Astrocyte (in vitro differentiated cells and primary cell): ENCODE data around the gene PITPNB. TPM values are rescaled to one million over a fixed set of nuclear protein-coding genes. Genes with fewer than 3 reads are reported as not detected.

Experiments used
- DNase-seq: peaks from one replicate; pipeline ENCODE4 v3.0.0-alpha.2; 2010; ENCODE audit warnings: low read depth
- FAIRE-seq: peaks from 2 replicates; lab custom pipeline; 2011; peaks lifted over from hg19 to GRCh38; lab: Jason Lieb, UNC
- H2AFZ ChIP-seq: 2 replicates; pipeline ENCODE4 v1.6.0; 2012; ENCODE audit warnings: low read depth, low read length, inconsistent platforms
- H3K27ac ChIP-seq: 2 replicates; pipeline ENCODE4 v1.5.1; 2011; ENCODE audit warnings: low read depth, low read length, inconsistent platforms
- H3K27me3 ChIP-seq: 2 replicates; pipeline ENCODE4 v1.6.0; 2011; ENCODE audit warnings: low read length, inconsistent platforms; ENCODE audit not compliant: insufficient read depth
- H3K36me3 ChIP-seq: 2 replicates; pipeline ENCODE4 v1.5.1; 2011; ENCODE audit warnings: low read length, inconsistent platforms; ENCODE audit not compliant: insufficient read depth
- H3K4me1 ChIP-seq: 2 replicates; pipeline ENCODE4 v1.5.1; 2011; ENCODE audit warnings: low read length, inconsistent platforms; ENCODE audit not compliant: insufficient read depth
- H3K4me2 ChIP-seq: 2 replicates; pipeline ENCODE4 v1.6.0; 2012; ENCODE audit warnings: low read length, inconsistent platforms
- H3K4me3 ChIP-seq: 2 replicates; pipeline ENCODE4 v1.5.1; 2011; ENCODE audit warnings: low read depth, mild to moderate bottlenecking, low read length, inconsistent platforms; ENCODE audit not compliant: insufficient read depth
- H3K79me2 ChIP-seq: 2 replicates; pipeline ENCODE4 v1.6.0; 2012; ENCODE audit warnings: mild to moderate bottlenecking, low read length, inconsistent platforms; ENCODE audit not compliant: insufficient read depth
- H3K9ac ChIP-seq: 2 replicates; pipeline ENCODE4 v1.6.0; 2012; ENCODE audit warnings: mild to moderate bottlenecking, low read length, inconsistent platforms
- H3K9me3 ChIP-seq: 2 replicates; pipeline ENCODE4 v1.5.1; 2012; ENCODE audit warnings: low read depth, mild to moderate bottlenecking, low read length, inconsistent platforms; ENCODE audit not compliant: insufficient read depth
- H4K20me1 ChIP-seq: 2 replicates; pipeline ENCODE4 v1.6.0; 2012; ENCODE audit warnings: low read length, inconsistent platforms; ENCODE audit not compliant: insufficient read depth
- H3K27ac Mint-ChIP-seq: one replicate; pipeline ENCODE4 v1.8.0; 2021; ENCODE audit warnings: mild to moderate bottlenecking, mixed read lengths; ENCODE audit not compliant: unreplicated experiment
- H3K27me3 Mint-ChIP-seq: one replicate; pipeline ENCODE4 v1.8.0; 2021; ENCODE audit warnings: low read depth, mixed read lengths; ENCODE audit not compliant: unreplicated experiment
- H3K36me3 Mint-ChIP-seq: one replicate; pipeline ENCODE4 v1.8.0; 2021; ENCODE audit warnings: low read depth, mixed read lengths; ENCODE audit not compliant: unreplicated experiment
- H3K4me1 Mint-ChIP-seq: one replicate; pipeline ENCODE4 v1.8.0; 2021; ENCODE audit warnings: low read depth, mixed read lengths; ENCODE audit not compliant: unreplicated experiment
- H3K4me3 Mint-ChIP-seq: one replicate; pipeline ENCODE4 v1.8.0; 2021; ENCODE audit warnings: mild to moderate bottlenecking, moderate library complexity, mixed read lengths; ENCODE audit not compliant: unreplicated experiment
- H3K9me3 Mint-ChIP-seq: one replicate; pipeline ENCODE4 v1.8.0; 2021; ENCODE audit warnings: mild to moderate bottlenecking, mixed read lengths; ENCODE audit not compliant: unreplicated experiment
- EZH2 ChIP-seq: IDR thresholded peaks from 2 replicates; pipeline ENCODE4 v1.6.1; 2012; ENCODE audit warnings: mild to moderate bottlenecking, low read length, inconsistent platforms; ENCODE audit not compliant: insufficient read depth
- total RNA-seq: library from RNA; stranded (reverse); gene quantifications from 2 replicates; pipeline ENCODE4 v1.2.1, GENCODE V29; 2021
- TF ChIP-seq, protein P1 (sequence below): IDR thresholded peaks from 2 replicates; pipeline ENCODE4 v1.5.1; 2011; ENCODE audit warnings: low read depth, mild to moderate bottlenecking, inconsistent platforms, low read length, moderate library complexity; ENCODE audit not compliant: insufficient read depth

Gene PITPNB
- total RNA-seq, 1 donor from 2014 or later: 90.6 TPM

DNA sequence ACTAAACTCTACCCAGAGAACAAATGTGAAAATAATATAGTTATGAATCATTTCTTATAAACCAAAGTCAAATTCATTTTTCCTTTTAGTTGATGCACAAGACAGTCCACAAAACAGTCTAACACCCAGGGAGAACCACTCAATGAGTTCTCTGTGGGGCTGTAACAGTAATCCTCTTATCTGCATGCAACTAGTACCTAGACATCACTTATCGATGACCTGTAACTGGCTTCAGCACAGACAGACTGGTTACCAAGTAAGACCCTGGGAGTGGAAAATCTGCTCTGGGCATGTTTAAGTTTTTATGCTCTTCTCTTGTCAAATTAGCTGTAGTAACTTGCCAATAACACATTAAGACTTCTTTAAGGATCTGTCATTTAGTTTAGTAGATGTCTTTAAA lies 46.6 kb downstream of the PITPNB start:
- H3K27ac ChIP-seq: no peak overlapping the region
- peaks cover 7% of the 10 kb centered on the region for H3K4me1 ChIP-seq
- H2AFZ ChIP-seq: no peak overlapping the region
- FAIRE-seq: no peak
- peaks cover 71% of the 10 kb centered on the region for H3K79me2 ChIP-seq
- Mint-ChIP-seq H3K9me3 (peaks cover 3% of the 10 kb centered on the region), H3K27me3 (no peaks in the 10 kb centered on the region), H3K36me3 (peaks cover 8% of the 10 kb centered on the region), H3K4me3 (no peak overlapping the region), H3K4me1 (peaks cover 32% of the 10 kb centered on the region), H3K27ac (no peak overlapping the region)
- peaks cover 50% of the 10 kb centered on the region for H4K20me1 ChIP-seq
- peaks cover 38% of the 10 kb centered on the region for H3K36me3 ChIP-seq
- H3K27me3 ChIP-seq: no peaks in the 10 kb centered on the region
- H3K4me2 ChIP-seq: no peak overlapping the region
- H3K4me3 ChIP-seq: no peak overlapping the region
- DNase-seq: no peak
- no peaks in the 10 kb centered on the region for H3K9me3 ChIP-seq
- TF ChIP-seq EZH2: no peak
- TF ChIP-seq, protein P1, sequence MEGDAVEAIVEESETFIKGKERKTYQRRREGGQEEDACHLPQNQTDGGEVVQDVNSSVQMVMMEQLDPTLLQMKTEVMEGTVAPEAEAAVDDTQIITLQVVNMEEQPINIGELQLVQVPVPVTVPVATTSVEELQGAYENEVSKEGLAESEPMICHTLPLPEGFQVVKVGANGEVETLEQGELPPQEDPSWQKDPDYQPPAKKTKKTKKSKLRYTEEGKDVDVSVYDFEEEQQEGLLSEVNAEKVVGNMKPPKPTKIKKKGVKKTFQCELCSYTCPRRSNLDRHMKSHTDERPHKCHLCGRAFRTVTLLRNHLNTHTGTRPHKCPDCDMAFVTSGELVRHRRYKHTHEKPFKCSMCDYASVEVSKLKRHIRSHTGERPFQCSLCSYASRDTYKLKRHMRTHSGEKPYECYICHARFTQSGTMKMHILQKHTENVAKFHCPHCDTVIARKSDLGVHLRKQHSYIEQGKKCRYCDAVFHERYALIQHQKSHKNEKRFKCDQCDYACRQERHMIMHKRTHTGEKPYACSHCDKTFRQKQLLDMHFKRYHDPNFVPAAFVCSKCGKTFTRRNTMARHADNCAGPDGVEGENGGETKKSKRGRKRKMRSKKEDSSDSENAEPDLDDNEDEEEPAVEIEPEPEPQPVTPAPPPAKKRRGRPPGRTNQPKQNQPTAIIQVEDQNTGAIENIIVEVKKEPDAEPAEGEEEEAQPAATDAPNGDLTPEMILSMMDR: no peak
- H3K9ac ChIP-seq: no peak overlapping the region

DNA sequence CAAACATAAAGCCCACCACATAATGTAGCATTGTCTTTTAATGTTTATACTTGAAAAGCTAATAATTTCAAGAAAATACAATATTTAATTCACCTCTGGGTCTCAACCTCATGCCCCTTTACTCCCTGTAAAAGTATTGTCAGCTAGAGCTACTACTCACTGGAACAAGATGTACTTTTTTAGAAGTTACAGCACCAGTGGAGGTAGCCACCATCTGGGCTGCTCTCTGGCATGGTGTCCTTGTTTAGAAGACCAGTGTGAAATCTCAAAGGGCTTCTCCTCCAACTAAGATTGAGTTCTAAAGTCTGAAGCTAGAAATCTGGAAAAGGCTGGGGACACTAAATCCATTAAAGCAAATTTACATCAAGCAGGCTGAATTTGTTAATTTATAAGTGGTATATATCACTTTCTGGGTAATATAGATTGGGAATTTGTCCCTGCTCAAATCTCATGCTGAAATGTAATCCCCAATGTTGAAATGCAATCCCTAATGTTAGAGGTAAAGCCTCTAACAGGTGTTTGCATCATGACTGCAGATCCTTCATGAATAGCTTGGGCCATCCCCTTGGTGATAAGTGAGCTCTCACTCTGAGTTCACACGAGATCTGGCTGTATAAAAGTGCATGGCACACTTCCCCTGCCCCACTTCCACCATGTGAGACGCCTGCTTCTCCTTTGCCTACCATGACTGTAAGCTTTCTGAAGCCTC lies 47.6 kb downstream of the PITPNB start:
- Histone ChIP-seq H4K20me1 (peaks cover 50% of the 10 kb centered on the region), H3K36me3 (peaks cover 36% of the 10 kb centered on the region), H3K9me3 (no peaks in the 10 kb centered on the region), H3K4me2 (no peak overlapping the region), H3K9ac (no peak overlapping the region), H3K4me3 (no peak overlapping the region), H3K27ac (no peak overlapping the region), H3K27me3 (no peaks in the 10 kb centered on the region), H3K4me1 (peaks cover 17% of the 10 kb centered on the region), H3K79me2 (peaks cover 67% of the 10 kb centered on the region), H2AFZ (no peak overlapping the region)
- FAIRE-seq: no peak
- no peak overlapping the region for H3K27ac Mint-ChIP-seq
- no peaks in the 10 kb centered on the region for H3K27me3 Mint-ChIP-seq
- H3K9me3 Mint-ChIP-seq: peaks cover 3% of the 10 kb centered on the region
- H3K36me3 Mint-ChIP-seq: peaks cover 10% of the 10 kb centered on the region
- H3K4me1 Mint-ChIP-seq: peaks cover 35% of the 10 kb centered on the region
- TF ChIP-seq, protein P1: no peak
- TF ChIP-seq EZH2: no peak
- H3K4me3 Mint-ChIP-seq: no peak overlapping the region
- DNase-seq: no peak
